Upper lobe of left lung (tissue), 4 donors: Measurements from ENCODE around the gene PREB.

Experiments
- CTCF ChIP-seq, 6 experiments: fragments of 450-650 bp in 4 of 6; fragments of 200-600 bp in 2 of 6; sonication (generic) in 2 of 6; IDR thresholded peaks; one replicate each; pipeline ENCODE4 v1.5.1; 2016 to 2019; ENCODE audit warnings: antibody characterized with exemption in 6 of 6
- POLR2A ChIP-seq, 4 donors: fragments of 450-650 bp; IDR thresholded peaks; one replicate each; pipeline ENCODE4 v1.5.1; 2016 to 2017; ENCODE audit warnings: antibody characterized with exemption in 4 of 4, mild to moderate bottlenecking in 2 of 4

GRCh38 chr2:27085062-27085672 is 49.3 kb downstream of the PREB start:
- TF ChIP-seq CTCF (IDR thresholded peaks at IDR 0.05): no peak
- TF ChIP-seq POLR2A (IDR thresholded peaks at IDR 0.05): no peak
